Ishikawa (cell line): ENCODE measurements around the gene CNTNAP1.

Experiments used
- CEBPB ChIP-seq: IDR thresholded peaks from 2 replicates; pipeline ENCODE4 v1.6.1; 2012
- CREB1 ChIP-seq: IDR thresholded peaks from 2 replicates; pipeline ENCODE4 v1.6.1; 2012; ENCODE audit warnings: low read depth
- EGR1 ChIP-seq: IDR thresholded peaks from 2 replicates; pipeline ENCODE4 v1.6.1; 2012
- EP300 ChIP-seq: IDR thresholded peaks from 2 replicates; pipeline ENCODE4 v1.6.1; 2012; ENCODE audit warnings: borderline replicate concordance
- FOXM1 ChIP-seq: IDR thresholded peaks from 2 replicates; pipeline ENCODE4 v1.6.1; 2012; ENCODE audit warnings: low read depth, borderline replicate concordance
- NFIC ChIP-seq: IDR thresholded peaks from 2 replicates; pipeline ENCODE4 v1.6.1; 2012
- RAD21 ChIP-seq: IDR thresholded peaks from 2 replicates; pipeline ENCODE4 v1.6.1; 2012; ENCODE audit warnings: low read depth
- TAF1 ChIP-seq: IDR thresholded peaks from 2 replicates; pipeline ENCODE4 v1.6.1; 2012; ENCODE audit warnings: low read depth, mild to moderate bottlenecking
- TCF12 ChIP-seq: IDR thresholded peaks from 2 replicates; pipeline ENCODE4 v1.6.1; 2012; ENCODE audit warnings: low read depth
- TEAD4 ChIP-seq: IDR thresholded peaks from 2 replicates; pipeline ENCODE4 v1.6.1; 2012
- YY1 ChIP-seq: IDR thresholded peaks from 2 replicates; pipeline ENCODE4 v1.6.1; 2012; ENCODE audit warnings: low read depth
- ZBTB7A ChIP-seq: IDR thresholded peaks from 2 replicates; pipeline ENCODE4 v1.6.1; 2012; ENCODE audit warnings: low read depth
- TF ChIP-seq, protein P1 (sequence below): IDR thresholded peaks from 2 replicates; pipeline ENCODE4 v1.6.1; 2012; ENCODE audit warnings: low read depth, mild to moderate bottlenecking
- TF ChIP-seq, protein P2 (sequence below): IDR thresholded peaks from 2 replicates; pipeline ENCODE4 v1.6.1; 2012
- TF ChIP-seq, protein P3 (sequence below): IDR thresholded peaks from 2 replicates; pipeline ENCODE4 v1.6.1; 2012

The CNTNAP1 gene

DNA sequence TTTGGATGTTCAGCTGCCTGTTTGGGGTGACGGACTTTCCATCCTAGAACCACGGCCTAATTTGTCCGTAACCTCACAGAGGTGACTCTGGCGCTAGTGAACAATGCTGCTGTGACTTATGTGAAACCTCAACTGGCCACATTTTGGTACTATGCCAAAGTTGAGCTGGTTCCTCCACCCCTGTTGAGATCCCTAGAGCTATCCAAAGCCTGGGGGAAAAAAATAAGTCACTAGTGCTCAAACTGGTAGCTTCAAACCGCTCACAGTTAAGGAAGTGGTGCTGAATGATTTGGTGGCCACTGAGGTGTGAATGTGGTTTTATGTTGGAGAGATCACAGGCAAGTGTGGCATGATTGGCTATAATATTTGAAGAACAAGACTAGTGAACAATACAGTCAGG, 34.6 kb upstream of the CNTNAP1 start:
- TF ChIP-seq NFIC (peak; percentile 38; the same call in 1 of the 2 replicates), TAF1 (no peak), CREB1 (no peak), TEAD4 (no peak), TCF12 (no peak)
- TF ChIP-seq, protein P1, sequence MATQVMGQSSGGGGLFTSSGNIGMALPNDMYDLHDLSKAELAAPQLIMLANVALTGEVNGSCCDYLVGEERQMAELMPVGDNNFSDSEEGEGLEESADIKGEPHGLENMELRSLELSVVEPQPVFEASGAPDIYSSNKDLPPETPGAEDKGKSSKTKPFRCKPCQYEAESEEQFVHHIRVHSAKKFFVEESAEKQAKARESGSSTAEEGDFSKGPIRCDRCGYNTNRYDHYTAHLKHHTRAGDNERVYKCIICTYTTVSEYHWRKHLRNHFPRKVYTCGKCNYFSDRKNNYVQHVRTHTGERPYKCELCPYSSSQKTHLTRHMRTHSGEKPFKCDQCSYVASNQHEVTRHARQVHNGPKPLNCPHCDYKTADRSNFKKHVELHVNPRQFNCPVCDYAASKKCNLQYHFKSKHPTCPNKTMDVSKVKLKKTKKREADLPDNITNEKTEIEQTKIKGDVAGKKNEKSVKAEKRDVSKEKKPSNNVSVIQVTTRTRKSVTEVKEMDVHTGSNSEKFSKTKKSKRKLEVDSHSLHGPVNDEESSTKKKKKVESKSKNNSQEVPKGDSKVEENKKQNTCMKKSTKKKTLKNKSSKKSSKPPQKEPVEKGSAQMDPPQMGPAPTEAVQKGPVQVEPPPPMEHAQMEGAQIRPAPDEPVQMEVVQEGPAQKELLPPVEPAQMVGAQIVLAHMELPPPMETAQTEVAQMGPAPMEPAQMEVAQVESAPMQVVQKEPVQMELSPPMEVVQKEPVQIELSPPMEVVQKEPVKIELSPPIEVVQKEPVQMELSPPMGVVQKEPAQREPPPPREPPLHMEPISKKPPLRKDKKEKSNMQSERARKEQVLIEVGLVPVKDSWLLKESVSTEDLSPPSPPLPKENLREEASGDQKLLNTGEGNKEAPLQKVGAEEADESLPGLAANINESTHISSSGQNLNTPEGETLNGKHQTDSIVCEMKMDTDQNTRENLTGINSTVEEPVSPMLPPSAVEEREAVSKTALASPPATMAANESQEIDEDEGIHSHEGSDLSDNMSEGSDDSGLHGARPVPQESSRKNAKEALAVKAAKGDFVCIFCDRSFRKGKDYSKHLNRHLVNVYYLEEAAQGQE = no peak; the same call in 1 of the 2 replicates

DNA sequence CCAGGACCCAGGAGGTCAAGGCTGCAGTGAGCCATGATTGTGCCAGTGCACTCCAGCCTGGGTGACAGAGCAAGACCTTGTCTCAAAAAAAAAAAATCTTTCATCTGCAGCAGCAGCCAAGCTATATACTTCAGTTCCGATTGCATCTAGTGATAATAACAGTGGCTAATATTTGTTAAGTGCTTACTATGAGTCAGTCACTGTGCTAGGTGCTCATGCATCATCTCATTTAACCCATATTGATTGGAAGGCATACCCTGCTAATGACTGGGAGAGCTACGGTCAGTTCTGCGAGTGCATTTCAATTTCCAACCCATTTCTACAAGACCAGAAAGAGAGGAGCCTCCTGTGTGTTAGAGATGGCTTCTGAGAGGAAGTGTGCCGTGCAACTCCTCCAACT, 30.9 kb upstream of the CNTNAP1 start:
- TF ChIP-seq RAD21 = no peak
- TF ChIP-seq ZBTB7A = no peak
- TF ChIP-seq CEBPB = no peak
- TF ChIP-seq NFIC = no peak
- TF ChIP-seq CREB1 = no peak
- no peak for TF ChIP-seq YY1
- TF ChIP-seq EP300 = no peak
- TF ChIP-seq TCF12 = no peak
- no peak for TF ChIP-seq EGR1
- no peak for TF ChIP-seq TEAD4
- TF ChIP-seq, protein P1 = no peak
- no peak for TF ChIP-seq FOXM1

DNA sequence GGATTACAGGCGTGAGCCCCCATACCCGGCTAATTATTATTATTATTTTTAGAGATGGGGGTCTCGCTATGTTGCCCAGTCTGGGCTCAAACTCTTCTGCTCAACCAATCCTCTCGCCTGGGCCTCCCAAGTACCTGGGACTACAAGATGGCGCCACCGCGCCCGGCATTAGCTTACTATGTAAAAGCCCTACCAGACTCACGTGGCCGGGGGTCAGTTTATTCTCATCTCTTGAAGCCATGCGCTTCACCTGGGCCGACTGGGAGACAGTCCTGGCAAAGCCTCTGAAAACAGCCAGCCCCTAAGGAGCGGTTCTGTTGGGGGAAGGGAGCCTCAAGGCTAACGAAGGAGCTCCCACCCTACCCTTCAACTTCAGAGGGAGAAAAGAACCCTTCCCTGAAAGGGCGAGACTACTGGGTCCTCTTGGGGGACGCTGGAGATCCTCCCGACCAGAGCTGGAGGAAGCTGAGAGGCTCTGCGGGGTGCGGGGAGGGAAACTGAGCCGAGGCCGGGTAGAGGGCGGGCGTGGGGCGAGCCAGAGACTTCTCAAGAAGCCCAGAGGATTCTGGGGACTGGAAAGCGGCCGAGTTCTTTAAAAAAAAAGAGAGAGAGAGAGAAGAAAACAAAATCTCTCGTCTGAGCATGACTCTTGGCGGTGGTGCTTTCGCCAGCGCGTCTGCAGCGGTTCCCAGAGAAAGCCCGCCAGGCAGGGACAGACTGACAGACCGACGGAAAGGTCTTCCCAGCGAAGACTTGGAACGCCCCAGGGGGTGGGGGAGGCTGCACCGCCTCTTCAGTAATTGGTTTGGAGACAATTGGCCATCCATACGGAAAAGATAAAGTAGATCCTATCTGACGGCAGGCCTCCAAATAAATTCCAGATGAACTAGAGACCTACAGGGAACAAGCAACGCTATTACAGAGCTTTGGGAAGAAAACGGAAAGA, 28.9 kb upstream of the CNTNAP1 start:
- TF ChIP-seq, protein P2, sequence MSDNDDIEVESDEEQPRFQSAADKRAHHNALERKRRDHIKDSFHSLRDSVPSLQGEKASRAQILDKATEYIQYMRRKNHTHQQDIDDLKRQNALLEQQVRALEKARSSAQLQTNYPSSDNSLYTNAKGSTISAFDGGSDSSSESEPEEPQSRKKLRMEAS = no peak
- TF ChIP-seq, protein P1 = no peak

DNA sequence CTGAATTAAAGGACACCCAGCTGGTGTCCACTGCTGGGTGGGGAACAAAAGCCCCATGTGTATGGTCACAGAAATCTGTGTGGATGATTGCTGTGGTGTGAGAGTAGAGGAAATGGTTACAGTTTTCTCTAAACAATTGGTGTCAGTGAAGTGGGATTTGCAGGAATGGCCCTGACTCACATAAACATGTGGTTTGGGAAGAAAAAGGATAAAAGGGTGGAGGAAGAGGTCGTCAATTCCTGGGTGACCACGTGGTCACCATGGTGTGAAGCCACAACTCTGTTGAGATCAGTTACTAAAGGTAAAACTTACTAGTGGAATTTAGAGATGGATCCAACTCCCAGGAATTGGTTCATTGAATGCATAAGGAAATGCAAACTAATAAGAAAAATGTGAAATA, 26.8 kb upstream of the CNTNAP1 start:
- no peak for TF ChIP-seq YY1
- no peak for TF ChIP-seq TAF1
- TF ChIP-seq, protein P3, sequence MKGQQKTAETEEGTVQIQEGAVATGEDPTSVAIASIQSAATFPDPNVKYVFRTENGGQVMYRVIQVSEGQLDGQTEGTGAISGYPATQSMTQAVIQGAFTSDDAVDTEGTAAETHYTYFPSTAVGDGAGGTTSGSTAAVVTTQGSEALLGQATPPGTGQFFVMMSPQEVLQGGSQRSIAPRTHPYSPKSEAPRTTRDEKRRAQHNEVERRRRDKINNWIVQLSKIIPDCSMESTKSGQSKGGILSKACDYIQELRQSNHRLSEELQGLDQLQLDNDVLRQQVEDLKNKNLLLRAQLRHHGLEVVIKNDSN = no peak
- no peak for TF ChIP-seq EGR1
- TF ChIP-seq FOXM1 = no peak
- TF ChIP-seq, protein P1 = no peak
- TF ChIP-seq CREB1 = no peak
- TF ChIP-seq EP300 = no peak
- no peak for TF ChIP-seq RAD21
- no peak for TF ChIP-seq TCF12
- no peak for TF ChIP-seq NFIC
- no peak for TF ChIP-seq ZBTB7A
- TF ChIP-seq, protein P2 = no peak
- no peak for TF ChIP-seq CEBPB
- TF ChIP-seq TEAD4 = no peak
